ENCODE measurements around the gene METTL25B.
A peak's percentile ranks its signal among the peaks of the same experiment; 100 is the strongest.

The METTL25B gene

GRCh38 chr1:156703336-156703735 lies 24.9 kb upstream of the METTL25B start:
- no peak for DNase-seq

DNA sequence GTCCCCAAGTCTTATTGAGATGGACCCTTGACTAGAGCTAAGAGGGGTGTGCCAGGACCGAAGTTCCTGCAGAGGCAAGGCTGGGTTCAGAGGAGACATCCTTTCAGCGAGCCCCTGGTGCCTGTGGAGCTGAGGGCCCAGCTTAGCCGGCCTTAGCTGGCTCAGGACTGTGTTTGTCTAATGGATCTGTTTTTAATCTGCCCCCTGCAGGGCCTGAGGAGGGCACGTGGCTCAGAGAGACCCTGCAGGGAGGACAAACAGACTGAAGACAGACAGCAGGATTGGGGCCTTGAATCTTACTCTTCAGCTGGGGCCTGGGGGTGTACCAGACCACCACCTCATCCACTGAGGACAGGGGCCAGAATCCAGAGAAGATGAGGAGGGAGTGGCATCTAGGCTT lies 24.5 kb upstream of the METTL25B start:
- DNase-seq: no peak

DNA sequence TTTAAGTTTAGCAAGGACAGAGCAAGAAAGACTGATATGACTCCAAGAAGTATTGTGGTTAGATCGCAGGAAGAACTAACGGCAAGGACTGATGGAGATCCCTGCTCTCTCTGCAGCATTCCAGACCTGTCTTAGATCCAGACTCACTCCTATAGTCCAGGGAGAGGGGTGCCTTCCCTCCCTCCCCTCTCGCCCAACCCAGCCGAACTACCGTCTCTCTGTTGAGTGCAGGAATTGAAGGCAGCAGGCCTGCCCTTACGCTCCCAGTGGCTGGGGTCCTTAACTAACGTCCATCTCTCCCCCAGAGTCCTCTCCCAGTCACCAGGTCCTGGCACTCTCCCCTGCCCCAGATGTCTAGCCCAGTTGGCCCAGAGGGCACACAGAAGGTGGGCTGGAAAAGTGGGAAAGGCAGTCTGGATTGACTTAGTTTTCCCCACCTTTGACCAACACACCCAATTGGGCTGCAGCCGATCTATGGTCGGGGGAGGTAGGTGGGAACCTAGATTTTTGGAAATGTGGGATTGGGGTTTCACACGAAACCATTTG lies 24.0 kb upstream of the METTL25B start:
- no peak for DNase-seq

DNA sequence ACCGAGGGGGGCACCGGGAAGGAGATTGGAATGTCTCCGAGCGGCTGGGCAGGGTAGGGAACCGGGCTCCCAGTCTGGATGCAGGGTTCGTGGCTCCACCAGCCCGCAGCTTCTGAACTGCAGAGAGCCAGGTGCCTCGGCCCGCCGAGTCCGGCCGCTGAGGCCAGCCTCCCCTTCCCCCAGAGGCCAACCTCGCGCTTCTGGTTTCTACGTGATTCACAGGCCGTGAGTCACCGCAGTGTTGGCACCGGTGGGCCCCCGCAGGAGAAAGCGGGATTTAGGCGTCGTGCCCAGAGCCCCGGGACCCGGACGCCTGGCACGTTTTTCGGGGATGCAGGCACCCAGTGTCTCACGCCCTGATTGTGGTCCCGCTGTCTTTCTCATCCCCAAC lies 23.3 kb upstream of the METTL25B start:
- no peak for DNase-seq

DNA sequence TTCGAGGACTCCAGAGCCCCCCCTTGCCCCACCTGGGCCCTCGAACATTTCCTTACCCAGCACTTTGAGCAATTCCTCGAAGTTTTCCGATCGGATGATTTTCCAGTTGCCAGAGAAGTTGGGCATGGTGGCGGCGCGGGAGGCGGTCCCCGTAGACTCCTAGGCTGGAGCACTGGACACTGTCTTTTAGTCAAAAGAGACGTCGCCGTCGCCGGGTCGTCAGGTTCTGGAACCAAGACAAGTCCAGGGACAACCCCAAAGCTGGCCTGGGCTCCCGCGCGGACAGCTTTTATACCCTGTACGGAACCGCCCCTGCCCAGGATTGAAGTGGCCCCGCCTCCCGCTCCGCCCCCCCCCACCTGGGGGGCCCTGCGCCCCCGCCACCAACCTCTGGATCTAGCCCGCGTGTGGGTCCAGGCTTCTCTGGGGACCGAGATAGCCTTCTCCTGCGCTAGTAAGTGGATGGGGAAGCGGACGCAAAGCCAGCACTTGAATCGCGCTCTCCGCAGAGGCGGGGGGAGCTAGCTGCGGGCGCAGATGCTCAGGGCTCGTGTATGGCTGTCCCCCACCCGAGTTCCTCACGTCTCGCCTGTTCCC lies 22.9 kb upstream of the METTL25B start, which contains the start of gene CRABP2:
Gene CRABP2 (minus strand): TSS at position 263 of the 597 bp plus-strand sequence. CDS start 137 bp downstream, at position 126.
- peak; percentile 74 for DNase-seq

GRCh38 chr1:156705918-156706656 lies 22.2 kb upstream of the METTL25B start:
- peak; percentile 94 for DNase-seq

DNA sequence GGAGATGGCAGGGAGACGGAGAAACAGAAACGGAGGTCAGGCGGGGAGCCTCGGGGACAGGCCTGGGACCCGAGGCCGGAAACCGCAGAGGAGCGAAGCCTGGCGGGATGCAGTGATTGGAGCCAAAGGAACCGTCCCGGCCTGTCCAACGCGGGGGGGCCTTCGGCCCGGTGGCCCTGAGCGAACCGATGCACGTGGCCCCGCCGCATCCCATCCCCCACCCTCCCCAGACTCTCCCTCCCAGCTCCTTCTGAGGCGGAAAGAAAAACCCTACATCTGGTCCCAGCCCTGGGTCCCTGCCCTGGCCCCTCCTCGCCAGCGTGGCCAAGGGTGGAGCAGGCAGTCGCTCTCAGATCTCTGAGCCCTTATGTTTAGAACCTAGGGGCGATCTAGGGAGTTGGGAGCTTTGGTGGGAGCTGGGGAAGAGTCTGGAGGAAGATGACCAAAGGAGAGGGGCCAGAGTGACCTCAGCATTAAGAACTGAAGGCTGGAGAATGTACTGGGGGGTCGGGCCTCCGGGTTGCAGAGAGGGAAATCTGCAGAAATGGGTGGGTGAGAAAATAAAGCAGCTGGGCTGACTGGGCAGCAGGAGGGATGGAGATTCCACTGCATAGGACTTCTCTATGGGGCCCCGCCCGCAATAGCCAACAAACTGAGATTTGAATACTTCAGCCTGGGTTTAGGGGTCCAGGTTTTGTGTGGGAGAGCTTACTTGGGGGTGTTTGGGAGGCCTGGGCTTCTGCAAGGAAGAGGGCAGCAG lies 21.4 kb upstream of the METTL25B start:
- peak; percentile 72 for DNase-seq

GRCh38 chr1:156707417-156708217 lies 20.7 kb upstream of the METTL25B start:
- DNase-seq: no peak

DNA sequence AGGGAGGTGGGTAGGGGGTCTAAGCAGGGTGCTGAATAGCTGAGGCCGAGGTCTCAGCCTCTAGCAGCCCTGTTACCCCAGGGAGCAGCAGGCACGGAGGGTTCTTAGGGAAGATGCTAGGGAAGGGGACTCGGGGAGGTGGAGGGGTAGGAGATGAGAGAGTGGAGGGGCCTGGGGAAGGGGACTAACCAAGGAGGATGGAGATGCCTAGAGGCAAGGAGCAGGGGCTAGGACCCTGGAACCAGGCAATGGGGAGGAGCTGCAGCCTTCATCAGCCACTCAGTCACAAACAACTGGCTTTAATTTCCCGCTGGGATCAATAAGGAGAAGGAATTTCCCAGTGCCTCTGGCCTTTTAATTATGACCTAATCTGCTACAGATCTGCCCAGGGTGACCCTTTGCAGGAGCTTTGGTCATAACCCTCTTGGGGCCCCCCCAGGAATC lies 20.0 kb upstream of the METTL25B start:
- DNase-seq: no peak

DNA sequence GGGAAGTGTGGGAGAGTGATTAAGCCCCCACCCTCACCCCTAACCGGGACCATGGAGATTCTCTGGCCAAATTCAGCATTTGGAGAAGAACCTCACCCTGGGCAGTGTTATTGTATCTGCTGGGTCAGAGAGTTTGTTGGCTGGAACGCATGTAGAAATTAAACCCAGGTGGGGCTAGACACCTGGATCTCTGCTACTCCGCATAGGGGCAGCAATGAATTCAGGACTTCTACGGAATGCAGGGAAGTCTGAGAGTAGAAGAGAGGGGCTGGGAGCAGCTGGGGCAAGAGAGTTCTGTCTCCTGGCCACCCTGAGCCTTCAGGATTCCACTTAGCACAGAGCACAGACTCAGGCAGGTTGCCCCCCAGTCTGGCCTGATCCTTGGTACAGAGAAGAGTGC lies 19.2 kb upstream of the METTL25B start:
- no peak for DNase-seq

GRCh38 chr1:156709757-156710489 lies 18.3 kb upstream of the METTL25B start:
- DNase-seq: peak; percentile 70

- peak; percentile 13 for DNase-seq
Observed at GRCh38 chr1:156711011-156711817, 17.1 kb upstream of the METTL25B start.

DNA sequence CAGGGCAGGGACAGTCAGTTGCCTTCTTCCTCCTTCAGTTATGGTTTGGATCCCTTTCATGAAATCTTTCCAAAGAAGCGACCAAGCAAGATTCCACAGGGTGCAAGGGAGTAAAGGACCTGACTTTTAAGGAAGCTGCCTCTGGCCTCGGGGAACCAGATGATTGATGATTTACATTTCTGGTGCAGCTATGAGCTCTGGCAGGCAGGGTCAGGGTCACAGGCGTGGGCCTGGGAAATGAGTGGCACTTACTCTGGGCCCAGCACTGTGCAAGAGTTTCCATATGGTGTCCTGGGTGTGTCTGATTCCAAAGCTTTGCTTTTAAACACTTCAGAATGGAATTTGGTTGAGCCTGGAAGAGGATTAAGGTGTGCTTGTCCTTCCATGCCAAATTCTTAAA lies 15.6 kb upstream of the METTL25B start:
- no peak for DNase-seq

GRCh38 chr1:156714830-156715229 lies 13.4 kb upstream of the METTL25B start:
- DNase-seq: no peak

- DNase-seq: peak; percentile 45
Observed at GRCh38 chr1:156717351-156717750, 10.9 kb upstream of the METTL25B start.

DNA sequence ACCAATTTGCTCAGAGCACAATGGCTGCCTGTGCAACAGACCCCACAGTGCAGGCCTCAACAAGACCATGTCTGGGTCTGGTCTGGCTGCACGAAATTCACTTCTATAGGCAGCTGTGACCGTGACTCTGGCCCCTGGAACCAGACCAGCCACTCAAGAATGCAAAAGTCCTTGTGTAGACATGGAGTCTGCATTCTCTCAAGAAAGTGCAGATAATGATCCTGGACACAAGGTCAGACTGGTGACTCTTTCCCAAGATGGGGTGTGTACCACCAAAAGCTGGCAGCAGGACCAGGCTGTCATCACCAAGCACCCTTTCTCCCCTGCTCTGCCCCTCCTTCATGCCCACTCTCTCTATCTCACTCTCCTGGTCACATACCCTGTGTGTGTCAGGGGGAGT lies 7.1 kb upstream of the METTL25B start:
- no peak for DNase-seq

GRCh38 chr1:156721535-156721934 lies 6.7 kb upstream of the METTL25B start:
- no peak for DNase-seq

GRCh38 chr1:156725683-156726280 lies 2.5 kb upstream of the METTL25B start:
- peak; percentile 75 for DNase-seq

DNA sequence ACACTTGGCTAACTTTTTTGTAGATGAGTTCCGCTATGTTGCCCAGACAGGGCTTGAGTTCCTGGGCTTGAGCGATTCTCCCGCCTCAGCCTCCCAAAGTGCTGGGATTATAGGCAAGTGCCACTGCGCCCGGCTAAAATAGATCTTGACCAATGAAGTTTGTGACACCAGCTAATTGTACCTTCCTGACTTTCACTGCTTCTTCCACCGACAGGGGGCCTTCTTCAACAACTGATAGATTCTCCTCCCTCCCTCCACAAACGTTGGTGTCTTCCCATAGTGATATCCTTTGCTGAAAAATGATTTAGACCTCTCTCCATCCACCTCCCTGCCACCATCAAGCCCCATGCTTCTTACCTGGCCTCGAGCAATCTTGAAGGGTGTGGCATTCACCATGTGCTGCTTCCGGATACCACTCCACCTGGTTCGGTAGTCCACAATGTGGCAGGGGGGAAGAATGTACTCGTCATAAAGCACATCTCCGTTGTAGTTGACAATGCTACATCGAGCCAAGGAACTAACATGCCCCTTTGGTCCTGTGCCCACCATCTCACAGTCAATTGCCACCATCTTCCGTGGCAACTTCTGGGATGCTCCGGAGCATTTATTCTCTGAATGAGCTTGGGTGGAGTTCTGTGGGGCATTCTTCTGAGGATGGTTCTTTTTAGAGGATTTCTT lies 1.6 kb upstream of the METTL25B start:
- DNase-seq: peak; percentile 43

DNA sequence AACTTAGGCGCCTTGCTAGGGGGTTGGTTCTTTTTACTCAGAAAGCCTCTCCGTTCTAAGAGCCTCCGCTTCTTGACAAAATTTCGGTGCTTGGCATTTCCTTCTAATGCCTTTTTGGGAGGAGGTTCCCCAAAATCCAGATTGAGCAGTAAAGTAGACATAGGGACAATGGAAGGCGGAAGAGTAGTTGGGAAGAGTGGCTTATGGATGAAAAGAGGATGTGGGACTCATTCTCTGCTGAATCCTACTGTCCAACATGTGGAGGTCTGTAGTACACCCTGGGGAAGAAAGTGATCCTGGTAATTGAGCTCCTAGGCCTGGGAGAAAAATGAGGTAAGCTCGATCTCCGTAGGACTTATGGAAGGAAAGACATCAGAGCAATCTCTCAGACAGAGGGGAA lies 777 bp upstream of the METTL25B start:
- DNase-seq: no peak

Data from NCI-H2171 treated with DMSO at 0.1 percent for 48 hours (cell line).